Muscle layer of colon (tissue), 2 donors: ENCODE results near the gene CYB561.
A peak's percentile ranks its signal among the peaks of the same experiment; 100 is the strongest.
"Not testable (repeated sequence)": the region's sequence is repeated elsewhere in the genome, so short reads cannot be mapped to it uniquely, and the experiment has no call there.

Source experiments
- H3K27ac ChIP-seq: one replicate; pipeline ENCODE4 v1.7.0; 2013; ENCODE audit warnings: low read depth, mild to moderate bottlenecking, low read length, moderate library complexity
- H3K27me3 ChIP-seq, 2 donors: one replicate each; pipeline ENCODE4 v1.7.0; 2013; ENCODE audit warnings: low read length in 2 of 2, mild to moderate bottlenecking in 2 of 2; ENCODE audit not compliant: insufficient read depth in 2 of 2, control insufficient read depth in 1 of 2
- H3K36me3 ChIP-seq: one replicate; pipeline ENCODE4 v1.7.0; 2013; ENCODE audit warnings: mild to moderate bottlenecking, low read length; ENCODE audit not compliant: insufficient read depth
- H3K4me1 ChIP-seq: one replicate; pipeline ENCODE4 v1.7.0; 2013; ENCODE audit warnings: mild to moderate bottlenecking, low read length; ENCODE audit not compliant: insufficient read depth
- H3K4me3 ChIP-seq, 2 donors: one replicate each; pipeline ENCODE4 v1.7.0; 2013; ENCODE audit warnings: low read length in 2 of 2, low read depth in 1 of 2, mild to moderate bottlenecking in 1 of 2, moderate library complexity in 1 of 2
- H3K9ac ChIP-seq: one replicate; pipeline ENCODE4 v1.7.0; 2013; ENCODE audit warnings: low read length
- H3K9me3 ChIP-seq: one replicate; pipeline ENCODE4 v1.7.0; 2013; ENCODE audit warnings: mild to moderate bottlenecking, low read length
- donor health status: abdominal sarcoma.
- donor health status: Adenocarcinoma of cecum.

Gene CYB561

DNA sequence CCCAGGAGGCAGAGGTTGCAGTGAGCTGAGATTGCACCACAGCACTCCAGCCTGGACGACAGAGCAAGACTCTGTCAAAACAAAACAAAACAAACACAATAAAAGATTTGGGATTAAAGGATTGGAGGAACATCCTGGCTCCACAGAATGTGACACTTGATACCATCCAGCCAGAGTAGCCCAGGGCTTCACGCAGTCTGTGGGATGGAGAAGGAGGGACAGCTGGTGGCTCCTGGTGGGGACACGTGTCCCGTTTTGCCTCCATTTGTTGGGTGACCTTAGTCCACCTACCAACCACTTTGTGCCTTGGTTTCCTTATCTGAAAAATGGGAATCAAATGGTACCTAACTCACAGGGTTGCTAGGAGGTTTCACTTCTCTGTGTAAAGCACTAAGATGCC, 12.4 kb upstream of the CYB561 start:
- no peak overlapping the region for H3K9ac ChIP-seq
- no peaks in the 10 kb centered on the region for H3K9me3 ChIP-seq
- H3K4me1 ChIP-seq, result no peaks in the 10 kb centered on the region
- H3K27ac ChIP-seq, result no peak overlapping the region
- no peak overlapping the region for H3K4me3 ChIP-seq
- H3K36me3 ChIP-seq, result no peaks in the 10 kb centered on the region
- no peaks in the 10 kb centered on the region for H3K27me3 ChIP-seq

DNA sequence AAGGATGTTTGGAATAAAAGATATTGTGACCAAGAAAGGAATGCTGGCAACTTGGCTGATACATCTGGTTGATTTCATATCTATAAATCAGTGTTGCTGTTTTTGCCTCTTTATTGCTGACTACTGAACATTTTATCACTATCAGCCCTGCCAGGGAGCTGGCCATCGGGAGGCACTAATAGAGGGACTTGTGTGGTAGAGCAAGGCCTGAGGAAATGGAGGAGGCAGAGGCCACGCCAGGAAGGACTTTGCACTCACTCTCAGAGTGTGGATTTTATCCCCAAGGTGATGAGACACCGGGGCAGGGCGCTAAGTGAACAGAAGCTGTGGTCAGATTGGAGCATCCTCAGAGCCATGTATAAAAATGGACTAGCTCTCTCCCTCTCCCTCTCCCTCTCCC, 9.3 kb upstream of the CYB561 start:
- H3K27ac ChIP-seq, result no peak overlapping the region
- H3K4me3 ChIP-seq, result no peak overlapping the region
- no peaks in the 10 kb centered on the region for H3K27me3 ChIP-seq
- no peak overlapping the region for H3K9ac ChIP-seq
- no peaks in the 10 kb centered on the region for H3K4me1 ChIP-seq
- H3K9me3 ChIP-seq, result no peaks in the 10 kb centered on the region
- no peaks in the 10 kb centered on the region for H3K36me3 ChIP-seq

DNA sequence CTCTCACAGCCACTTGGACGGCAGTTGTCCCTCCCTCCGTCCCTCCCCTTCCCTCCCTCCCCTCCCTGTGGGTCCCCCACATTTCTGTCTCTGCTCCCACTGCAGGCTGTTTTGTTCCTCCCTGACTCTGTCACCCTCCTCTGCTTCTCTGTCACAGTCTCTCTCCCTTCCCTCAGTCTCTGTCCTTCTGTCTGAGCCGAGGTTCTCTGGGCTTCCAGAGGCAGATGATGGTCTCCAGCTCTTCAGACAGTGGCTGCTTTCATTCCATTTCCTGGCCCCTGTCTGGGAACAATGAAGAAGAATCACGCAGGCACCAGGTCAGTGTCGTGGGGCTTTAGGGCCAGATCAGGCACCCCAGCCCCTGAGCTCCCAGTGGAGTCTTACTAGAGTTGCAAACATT, 8.8 kb upstream of the CYB561 start:
- no peak overlapping the region for H3K27ac ChIP-seq
- no peaks in the 10 kb centered on the region for H3K9me3 ChIP-seq
- no peak overlapping the region for H3K4me3 ChIP-seq
- H3K36me3 ChIP-seq, result no peaks in the 10 kb centered on the region
- H3K27me3 ChIP-seq, result no peaks in the 10 kb centered on the region
- no peak overlapping the region for H3K9ac ChIP-seq
- no peaks in the 10 kb centered on the region for H3K4me1 ChIP-seq

DNA sequence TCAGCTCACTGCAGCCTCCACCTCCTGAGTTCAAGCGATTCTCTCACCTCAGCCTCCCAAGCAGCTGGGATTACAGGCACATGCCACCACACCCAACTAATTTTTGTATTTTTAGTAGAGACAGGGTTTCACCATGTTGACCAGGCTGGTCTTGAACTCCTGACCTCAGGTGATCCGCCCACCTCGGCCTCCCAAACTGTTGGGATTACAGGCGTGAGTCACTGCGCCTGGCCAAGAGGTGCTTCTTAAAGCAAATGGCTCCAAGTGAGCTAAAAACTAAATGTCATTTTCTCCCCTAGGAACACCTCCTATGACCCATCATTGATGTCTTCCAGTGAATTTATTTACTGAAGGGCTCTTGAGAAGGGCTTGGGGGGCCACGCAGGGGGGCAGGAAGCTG, 8.3 kb upstream of the CYB561 start:
- H3K4me3 ChIP-seq, H3K27me3 ChIP-seq, H3K9ac ChIP-seq, H3K9me3 ChIP-seq, H3K36me3 ChIP-seq, H3K4me1 ChIP-seq, H3K27ac ChIP-seq: not testable (repeated sequence)

DNA sequence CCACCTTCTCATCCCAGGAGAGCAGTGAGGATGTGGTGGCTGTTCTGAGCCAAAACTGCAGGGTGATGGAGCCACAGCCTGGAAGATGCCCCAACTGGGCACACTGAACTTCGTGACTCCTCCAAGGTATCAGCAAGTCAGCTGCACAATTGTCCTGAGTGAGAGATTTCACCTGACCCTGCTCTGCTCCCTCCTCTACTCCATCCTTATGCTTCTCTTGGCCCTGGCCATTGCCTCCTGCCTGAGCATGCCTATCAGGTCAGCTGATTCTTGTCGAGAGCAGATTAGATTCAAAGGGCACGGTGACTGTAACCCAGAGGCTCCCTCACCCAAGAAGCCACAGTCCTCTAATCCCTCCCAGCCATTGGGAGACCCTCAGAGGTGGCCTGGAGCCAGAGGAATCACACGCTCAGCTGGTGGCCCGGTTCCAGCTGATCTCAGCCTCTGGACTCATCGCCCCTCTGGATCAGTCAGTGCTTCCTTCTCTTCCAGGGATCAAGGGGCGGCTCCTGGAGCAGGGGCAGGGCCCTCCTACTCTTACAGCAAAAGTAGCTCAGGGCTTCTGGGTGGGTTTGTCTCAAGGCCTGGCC, 7.0 kb upstream of the CYB561 start:
- no peak overlapping the region for H3K27ac ChIP-seq
- no peaks in the 10 kb centered on the region for H3K36me3 ChIP-seq
- H3K9ac ChIP-seq, result no peak overlapping the region
- no peaks in the 10 kb centered on the region for H3K27me3 ChIP-seq
- no peaks in the 10 kb centered on the region for H3K9me3 ChIP-seq
- H3K4me1 ChIP-seq, result peaks cover under 1% of the 10 kb centered on the region
- H3K4me3 ChIP-seq, result no peak overlapping the region

DNA sequence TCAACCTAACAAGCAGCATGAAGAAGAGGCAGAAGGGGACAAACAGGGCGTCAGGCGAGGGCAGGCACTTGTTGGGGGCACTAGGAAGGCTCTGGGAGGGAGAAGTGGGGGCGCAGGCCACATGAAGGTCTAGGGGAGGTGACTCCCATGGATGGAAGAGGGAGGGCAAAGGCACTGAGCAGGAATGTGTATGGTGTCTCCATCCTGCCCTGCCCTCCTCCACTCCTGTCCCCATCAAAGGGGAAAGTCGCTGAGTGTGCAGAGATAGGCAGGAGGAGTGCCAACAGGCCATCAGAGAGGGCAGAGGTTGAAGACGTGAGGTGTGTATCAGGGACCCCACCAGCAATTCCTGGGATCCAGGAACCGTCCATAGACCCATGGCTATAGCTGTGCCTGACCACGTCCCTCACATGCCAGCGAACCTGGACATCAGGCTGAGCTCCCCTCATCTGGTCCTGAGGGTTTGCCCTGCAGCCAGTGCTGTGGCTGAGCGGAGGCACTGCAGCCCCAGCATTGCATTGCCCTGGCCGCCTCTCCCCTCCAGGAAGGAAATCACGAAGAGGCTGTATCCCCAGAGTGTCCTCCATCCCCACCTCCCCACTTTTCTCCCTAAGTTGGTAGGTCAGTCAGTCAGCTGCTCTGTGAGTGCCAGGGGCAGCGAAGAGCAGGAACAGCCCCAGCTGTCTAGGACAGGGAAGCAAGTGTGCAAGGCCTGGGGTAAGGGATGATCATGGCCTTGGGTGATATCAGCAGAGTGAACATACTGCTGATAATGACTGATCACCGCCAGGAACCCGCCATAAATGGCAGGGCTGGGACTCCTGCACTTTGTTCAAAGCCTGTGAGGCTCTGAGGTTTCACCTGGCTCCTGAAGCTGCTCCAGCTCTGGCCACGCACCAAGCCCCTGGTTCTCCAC, 6.2 kb upstream of the CYB561 start:
- H3K4me3 ChIP-seq, result no peak overlapping the region
- H3K36me3 ChIP-seq, result no peaks in the 10 kb centered on the region
- no peak overlapping the region for H3K9ac ChIP-seq
- H3K27me3 ChIP-seq, result no peaks in the 10 kb centered on the region
- peaks cover 8% of the 10 kb centered on the region for H3K4me1 ChIP-seq
- H3K9me3 ChIP-seq, result no peaks in the 10 kb centered on the region
- no peak overlapping the region for H3K27ac ChIP-seq

DNA sequence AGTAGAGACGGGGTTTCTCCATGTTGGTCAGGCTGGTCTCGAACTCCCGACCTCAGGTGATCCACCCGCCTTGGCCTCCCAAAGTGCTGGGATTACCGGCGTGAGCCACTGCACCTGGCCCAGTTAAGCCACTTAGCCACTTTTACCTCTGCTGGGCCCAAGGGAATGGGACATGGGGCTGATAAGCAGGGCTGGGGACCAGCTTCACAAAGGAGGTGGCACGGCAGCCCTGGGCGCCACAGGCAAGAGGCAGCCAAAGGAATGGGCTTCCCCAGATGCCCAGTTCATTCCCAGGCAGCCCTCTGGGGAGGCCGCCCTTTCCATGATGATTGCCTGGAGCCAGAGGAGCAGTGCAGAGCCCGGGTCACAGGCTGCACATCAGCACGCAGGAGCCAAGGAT, 5.0 kb upstream of the CYB561 start:
- Histone ChIP-seq H3K4me1 (peaks cover 12% of the 10 kb centered on the region), H3K9me3 (no peaks in the 10 kb centered on the region), H3K27me3 (no peaks in the 10 kb centered on the region), H3K27ac (no peak overlapping the region), H3K36me3 (no peaks in the 10 kb centered on the region), H3K4me3 (no peak overlapping the region), H3K9ac (no peak overlapping the region)

DNA sequence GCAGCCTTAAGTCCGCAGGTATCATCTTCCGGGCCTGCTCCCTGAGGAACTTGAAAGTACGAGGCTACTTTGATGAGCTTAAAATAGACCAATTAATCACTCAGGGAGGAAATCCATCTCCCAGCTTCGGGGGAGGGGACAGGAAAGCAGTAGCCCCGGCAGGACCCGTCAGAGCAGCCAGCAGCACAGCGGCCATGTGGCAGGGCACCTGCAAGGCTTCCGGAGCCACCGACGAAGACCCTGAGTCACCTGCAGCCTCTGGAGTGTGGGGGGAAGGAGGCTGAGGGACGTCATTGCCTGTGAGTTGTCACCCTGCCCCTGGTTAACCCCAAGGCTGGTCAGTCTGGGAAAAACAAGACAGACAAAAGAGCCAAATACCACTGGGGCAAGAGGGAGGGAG, 4.4 kb upstream of the CYB561 start:
- no peaks in the 10 kb centered on the region for H3K27me3 ChIP-seq
- H3K9ac ChIP-seq, result no peak overlapping the region
- H3K9me3 ChIP-seq, result no peaks in the 10 kb centered on the region
- peaks cover 12% of the 10 kb centered on the region for H3K4me1 ChIP-seq
- no peak overlapping the region for H3K4me3 ChIP-seq
- no peaks in the 10 kb centered on the region for H3K36me3 ChIP-seq
- H3K27ac ChIP-seq, result no peak overlapping the region

DNA sequence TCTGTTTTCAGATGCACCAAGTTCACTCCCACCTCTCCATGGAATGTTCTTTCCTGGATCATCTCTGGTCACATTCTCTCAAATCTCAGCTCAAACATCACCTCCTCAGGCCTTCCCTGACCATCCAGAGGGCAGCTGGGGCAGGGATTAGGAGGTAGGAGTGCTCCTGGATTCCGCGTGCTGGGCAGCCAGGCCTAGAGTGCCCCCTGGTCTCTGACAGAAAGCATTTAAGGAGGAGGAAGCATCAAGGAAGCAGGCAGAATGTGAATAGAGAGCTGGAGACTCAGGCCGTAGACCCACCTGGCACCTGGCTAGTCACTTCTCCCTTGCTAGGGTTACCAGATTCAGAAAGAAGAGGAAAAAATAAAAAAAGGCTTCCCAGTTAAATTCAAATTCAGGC, 2.5 kb upstream of the CYB561 start:
- H3K36me3 ChIP-seq, result no peaks in the 10 kb centered on the region
- peaks cover 12% of the 10 kb centered on the region for H3K4me1 ChIP-seq
- H3K9ac ChIP-seq, result no peak overlapping the region
- H3K27ac ChIP-seq, result no peak overlapping the region
- no peaks in the 10 kb centered on the region for H3K9me3 ChIP-seq
- no peak overlapping the region for H3K4me3 ChIP-seq
- no peaks in the 10 kb centered on the region for H3K27me3 ChIP-seq

DNA sequence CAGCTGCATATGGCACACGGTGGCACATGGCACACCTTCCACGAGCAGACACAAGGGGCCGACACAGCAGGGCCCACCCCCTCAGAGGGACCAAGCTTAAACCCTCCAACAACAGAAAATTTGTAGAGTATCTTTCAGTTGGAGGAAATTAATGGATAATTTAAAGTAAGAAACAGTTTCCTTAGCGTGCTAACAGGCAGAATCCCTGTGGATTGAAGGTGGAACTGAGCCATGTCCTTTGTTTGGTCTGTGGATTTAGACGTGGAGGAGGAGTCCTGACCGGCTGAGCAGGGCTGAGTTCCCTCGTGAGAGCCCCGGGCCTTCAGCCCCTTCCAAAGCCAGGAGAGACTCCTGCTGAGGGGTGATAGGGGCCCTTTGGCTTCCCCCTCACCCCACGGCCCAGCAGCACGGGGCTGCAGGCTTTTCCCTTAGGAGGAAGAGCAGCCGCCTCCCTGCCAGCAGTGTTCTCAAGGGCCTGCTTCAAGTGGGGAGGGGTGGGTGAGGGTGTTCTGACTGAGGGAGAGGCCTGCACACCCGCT, 1.4 kb upstream of the CYB561 start:
- H3K27me3 ChIP-seq, result no peaks in the 10 kb centered on the region
- peaks cover 12% of the 10 kb centered on the region for H3K4me1 ChIP-seq
- peak overlapping the region in 1 of 2 donors; percentile 55 for H3K4me3 ChIP-seq
- no peak overlapping the region for H3K9ac ChIP-seq
- no peaks in the 10 kb centered on the region for H3K36me3 ChIP-seq
- H3K27ac ChIP-seq, result no peak overlapping the region
- no peaks in the 10 kb centered on the region for H3K9me3 ChIP-seq

DNA sequence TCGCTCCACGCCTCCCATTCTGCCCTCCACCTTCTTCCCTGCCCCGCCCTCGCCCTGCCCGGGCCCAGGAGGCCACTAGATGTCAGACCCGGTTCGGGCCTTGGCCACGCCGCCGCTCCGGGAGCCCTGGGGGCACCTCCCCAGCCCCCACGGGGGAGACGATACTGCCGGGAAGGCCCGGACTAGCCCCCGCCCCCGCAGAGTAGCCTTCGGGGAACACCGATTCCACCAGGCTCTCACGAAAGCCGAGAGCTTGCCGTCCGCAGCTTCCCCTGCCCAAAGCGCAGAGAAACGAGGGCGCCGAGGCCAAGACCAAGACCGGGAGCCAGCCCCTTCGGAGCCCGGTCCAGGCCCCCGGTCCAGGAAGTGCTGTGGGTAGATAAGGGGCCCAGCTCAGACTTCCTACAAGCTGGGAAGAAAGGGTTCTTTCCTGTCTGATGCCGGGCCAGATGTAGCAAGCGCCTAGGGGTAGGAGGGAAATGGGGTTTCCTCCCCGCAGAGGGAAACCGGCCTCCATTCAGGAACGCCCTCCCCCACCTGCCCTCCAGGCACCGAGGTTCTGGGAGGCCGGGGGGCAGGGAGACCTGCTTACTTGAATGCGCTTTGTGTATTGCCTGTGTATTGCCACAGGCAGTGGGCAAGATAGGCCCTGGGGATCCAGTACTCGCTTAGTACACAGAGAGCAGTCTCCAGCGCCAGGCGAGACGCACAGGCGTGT, 806 bp upstream of the CYB561 start:
- H3K27ac ChIP-seq, result peak overlapping the region; percentile 19
- H3K4me3 ChIP-seq, result peak overlapping the region; percentile 55 to 77
- H3K9me3 ChIP-seq, result no peaks in the 10 kb centered on the region
- H3K27me3 ChIP-seq, result no peaks in the 10 kb centered on the region
- no peaks in the 10 kb centered on the region for H3K36me3 ChIP-seq
- peaks cover 12% of the 10 kb centered on the region for H3K4me1 ChIP-seq
- H3K9ac ChIP-seq, result no peak overlapping the region
